ENCODE measurements around the gene FBXO46.
"Not testable (repeated sequence)": the region's sequence is repeated elsewhere in the genome, so short reads cannot be mapped to it uniquely, and the experiment has no call there.

The FBXO46 gene

GRCh38 chr19:45764945-45765701 lies 34.4 kb upstream of the FBXO46 start:
- Histone ChIP-seq H3K27me3 (ENCODE audit: control insufficient read depth in 1 of 2, insufficient read depth in 2 of 2, low read length in 2 of 2) (no peaks in the 10 kb centered on the region), H3K9ac (ENCODE audit: low read length) (peak overlapping the region; percentile 36), H3K27ac (ENCODE audit: low read depth, low read length) (peak overlapping the region; percentile 92), H3K4me3 (ENCODE audit: low read depth in 1 of 2, low read length in 2 of 2) (no peak overlapping the region), H3K36me3 (ENCODE audit: insufficient read depth, low read length) (no peaks in the 10 kb centered on the region), H3K4me1 (ENCODE audit: insufficient read depth, low read length) (peaks cover 36% of the 10 kb centered on the region), H3K9me3 (ENCODE audit: low read length) (no peaks in the 10 kb centered on the region)

- Histone ChIP-seq H3K36me3 (ENCODE audit: insufficient read depth, low read length) (no peaks in the 10 kb centered on the region), H3K9ac (ENCODE audit: low read length) (peak overlapping the region; percentile 36), H3K27ac (ENCODE audit: low read depth, low read length) (peak overlapping the region; percentile 92), H3K9me3 (ENCODE audit: low read length) (no peaks in the 10 kb centered on the region), H3K4me3 (ENCODE audit: low read depth in 1 of 2, low read length in 2 of 2) (peak overlapping the region in 1 of 2 donors; percentile 39), H3K4me1 (ENCODE audit: insufficient read depth, low read length) (peaks cover 36% of the 10 kb centered on the region), H3K27me3 (ENCODE audit: control insufficient read depth in 1 of 2, insufficient read depth in 2 of 2, low read length in 2 of 2) (no peaks in the 10 kb centered on the region)
Measured at GRCh38 chr19:45764475-45764874, 33.8 kb upstream of the FBXO46 start.

DNA sequence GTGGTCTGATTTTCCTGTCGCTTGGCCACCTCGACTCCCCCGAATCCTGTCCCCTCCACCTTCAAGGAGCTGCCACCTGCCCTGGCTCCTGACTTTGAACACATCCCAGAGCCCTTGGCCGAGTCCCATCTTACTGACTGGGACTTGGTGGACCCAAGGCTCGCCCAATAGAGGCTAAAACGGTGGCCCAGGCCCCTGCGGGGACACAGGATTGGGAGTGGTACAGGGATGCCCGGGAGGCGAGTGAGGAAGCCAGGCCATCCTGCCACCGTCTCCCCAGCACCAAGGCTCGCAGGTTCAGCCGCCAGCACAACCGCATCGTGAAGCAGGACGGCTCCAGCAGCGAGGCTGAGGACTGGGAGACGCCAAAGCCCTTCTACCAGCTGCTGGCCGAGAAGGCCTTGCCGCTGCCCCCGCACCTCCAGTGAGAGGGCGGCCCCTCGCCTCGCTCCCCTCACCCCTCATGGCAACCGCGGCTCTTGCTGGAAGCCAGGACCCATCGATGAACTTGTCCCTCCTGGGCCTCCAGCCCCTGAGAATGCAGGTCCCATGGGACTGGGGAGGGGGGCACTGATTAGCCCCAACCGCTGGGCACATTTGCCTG lies 33.1 kb upstream of the FBXO46 start:
- no peaks in the 10 kb centered on the region for H3K27me3 ChIP-seq (ENCODE audit: control insufficient read depth in 1 of 2, insufficient read depth in 2 of 2, low read length in 2 of 2)
- peak overlapping the region; percentile 36 for H3K9ac ChIP-seq (ENCODE audit: low read length)
- H3K9me3 ChIP-seq (ENCODE audit: low read length) = no peaks in the 10 kb centered on the region
- H3K27ac ChIP-seq (ENCODE audit: low read depth, low read length) = peak overlapping the region; percentile 92
- H3K4me3 ChIP-seq (ENCODE audit: low read depth in 1 of 2, low read length in 2 of 2) = peak overlapping the region in 1 of 2 donors; percentile 39
- H3K36me3 ChIP-seq (ENCODE audit: insufficient read depth, low read length) = no peaks in the 10 kb centered on the region
- H3K4me1 ChIP-seq (ENCODE audit: insufficient read depth, low read length) = peaks cover 36% of the 10 kb centered on the region

GRCh38 chr19:45762870-45763631 lies 32.4 kb upstream of the FBXO46 start:
- Histone ChIP-seq H3K9me3 (ENCODE audit: low read length) (no peaks in the 10 kb centered on the region), H3K4me1 (ENCODE audit: insufficient read depth, low read length) (peaks cover 36% of the 10 kb centered on the region), H3K4me3 (ENCODE audit: low read depth in 1 of 2, low read length in 2 of 2) (no peak overlapping the region), H3K36me3 (ENCODE audit: insufficient read depth, low read length) (no peaks in the 10 kb centered on the region), H3K27ac (ENCODE audit: low read depth, low read length) (peak overlapping the region; percentile 10), H3K9ac (ENCODE audit: low read length) (no peak overlapping the region), H3K27me3 (ENCODE audit: control insufficient read depth in 1 of 2, insufficient read depth in 2 of 2, low read length in 2 of 2) (no peaks in the 10 kb centered on the region)

GRCh38 chr19:45761714-45762113 lies 31.0 kb upstream of the FBXO46 start:
- H3K27me3 ChIP-seq (ENCODE audit: control insufficient read depth in 1 of 2, insufficient read depth in 2 of 2, low read length in 2 of 2) = no peaks in the 10 kb centered on the region
- H3K4me3 ChIP-seq (ENCODE audit: low read depth in 1 of 2, low read length in 2 of 2) = no peak overlapping the region
- no peaks in the 10 kb centered on the region for H3K36me3 ChIP-seq (ENCODE audit: insufficient read depth, low read length)
- no peak overlapping the region for H3K27ac ChIP-seq (ENCODE audit: low read depth, low read length)
- H3K9me3 ChIP-seq (ENCODE audit: low read length) = no peaks in the 10 kb centered on the region
- H3K9ac ChIP-seq (ENCODE audit: low read length) = no peak overlapping the region
- peaks cover 36% of the 10 kb centered on the region for H3K4me1 ChIP-seq (ENCODE audit: insufficient read depth, low read length)

- no peaks in the 10 kb centered on the region for H3K27me3 ChIP-seq (ENCODE audit: control insufficient read depth in 1 of 2, insufficient read depth in 2 of 2, low read length in 2 of 2)
- peaks cover 8% of the 10 kb centered on the region for H3K4me1 ChIP-seq (ENCODE audit: insufficient read depth, low read length)
- no peaks in the 10 kb centered on the region for H3K9me3 ChIP-seq (ENCODE audit: low read length)
- no peaks in the 10 kb centered on the region for H3K36me3 ChIP-seq (ENCODE audit: insufficient read depth, low read length)
- no peak overlapping the region for H3K4me3 ChIP-seq (ENCODE audit: low read depth in 1 of 2, low read length in 2 of 2)
- H3K9ac ChIP-seq (ENCODE audit: low read length) = no peak overlapping the region
- H3K27ac ChIP-seq (ENCODE audit: low read depth, low read length) = no peak overlapping the region
Measured at GRCh38 chr19:45758921-45759320, 28.2 kb upstream of the FBXO46 start.

GRCh38 chr19:45757695-45758094 lies 27.0 kb upstream of the FBXO46 start:
- no peaks in the 10 kb centered on the region for H3K9me3 ChIP-seq (ENCODE audit: low read length)

GRCh38 chr19:45754323-45754722 lies 23.6 kb upstream of the FBXO46 start:
- Histone ChIP-seq H3K9me3 (ENCODE audit: low read length) (no peaks in the 10 kb centered on the region), H3K27ac (ENCODE audit: low read depth, low read length) (no peak overlapping the region), H3K36me3 (ENCODE audit: insufficient read depth, low read length) (no peaks in the 10 kb centered on the region), H3K9ac (ENCODE audit: low read length) (no peak overlapping the region), H3K4me3 (ENCODE audit: low read depth in 1 of 2, low read length in 2 of 2) (no peak overlapping the region), H3K27me3 (ENCODE audit: control insufficient read depth in 1 of 2, insufficient read depth in 2 of 2, low read length in 2 of 2) (no peaks in the 10 kb centered on the region), H3K4me1 (ENCODE audit: insufficient read depth, low read length) (no peaks in the 10 kb centered on the region)

More at GRCh38 chr19:45757695-45758094, 27.0 kb upstream of the FBXO46 start:
- no peaks in the 10 kb centered on the region for H3K36me3 ChIP-seq (ENCODE audit: insufficient read depth, low read length)
- H3K27ac ChIP-seq (ENCODE audit: low read depth, low read length) = no peak overlapping the region
- H3K4me3 ChIP-seq (ENCODE audit: low read depth in 1 of 2, low read length in 2 of 2) = no peak overlapping the region
- no peak overlapping the region for H3K9ac ChIP-seq (ENCODE audit: low read length)
- H3K27me3 ChIP-seq (ENCODE audit: control insufficient read depth in 1 of 2, insufficient read depth in 2 of 2, low read length in 2 of 2) = no peaks in the 10 kb centered on the region
- H3K4me1 ChIP-seq (ENCODE audit: insufficient read depth, low read length) = no peaks in the 10 kb centered on the region

DNA sequence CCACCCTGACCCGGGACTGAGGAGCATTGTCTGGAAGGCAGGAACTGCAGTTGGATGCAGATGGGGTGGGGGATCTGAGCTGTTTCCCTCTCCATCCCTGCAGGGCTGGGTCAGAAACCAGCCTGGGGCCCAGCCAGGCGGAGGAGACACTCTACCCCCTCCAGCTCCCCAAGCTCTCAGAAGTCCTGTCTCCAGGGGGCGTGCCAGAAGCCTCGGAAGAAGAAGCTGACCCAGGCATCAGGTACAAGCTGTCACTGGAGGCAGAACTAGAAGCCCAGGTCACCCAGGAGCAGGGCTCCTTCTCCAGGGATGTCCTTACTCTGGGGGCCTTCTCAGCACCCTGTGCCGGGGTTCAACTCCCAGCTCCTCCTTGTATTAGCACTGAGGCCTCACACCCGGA lies 22.9 kb upstream of the FBXO46 start:
- H3K27me3 ChIP-seq (ENCODE audit: control insufficient read depth in 1 of 2, insufficient read depth in 2 of 2, low read length in 2 of 2) = no peaks in the 10 kb centered on the region
- no peaks in the 10 kb centered on the region for H3K36me3 ChIP-seq (ENCODE audit: insufficient read depth, low read length)
- H3K27ac ChIP-seq (ENCODE audit: low read depth, low read length) = no peak overlapping the region
- no peaks in the 10 kb centered on the region for H3K9me3 ChIP-seq (ENCODE audit: low read length)
- no peaks in the 10 kb centered on the region for H3K4me1 ChIP-seq (ENCODE audit: insufficient read depth, low read length)
- no peak overlapping the region for H3K9ac ChIP-seq (ENCODE audit: low read length)
- H3K4me3 ChIP-seq (ENCODE audit: low read depth in 1 of 2, low read length in 2 of 2) = no peak overlapping the region

DNA sequence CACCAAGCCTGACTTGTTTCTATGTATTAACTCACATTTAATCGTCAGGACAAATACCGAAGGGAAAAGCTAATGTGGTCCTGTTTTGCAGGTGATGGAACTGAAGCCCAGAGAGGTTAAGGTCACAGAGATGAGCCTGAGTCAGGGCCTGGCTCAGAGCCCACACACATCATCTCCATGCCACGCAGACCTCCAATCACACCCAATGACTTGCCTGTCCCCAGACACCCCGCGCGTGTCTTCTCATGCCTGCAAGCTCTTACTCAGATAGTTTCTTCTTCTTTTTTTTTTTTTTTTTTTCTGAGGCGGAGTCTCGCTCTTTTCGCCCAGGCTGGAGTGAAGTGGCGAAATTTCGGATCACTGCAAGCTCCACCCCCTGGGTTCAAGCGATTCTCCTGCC lies 21.9 kb upstream of the FBXO46 start:
- Histone ChIP-seq H3K9ac (ENCODE audit: low read length) (no peak overlapping the region), H3K9me3 (ENCODE audit: low read length) (no peaks in the 10 kb centered on the region), H3K27ac (ENCODE audit: low read depth, low read length) (no peak overlapping the region)

DNA sequence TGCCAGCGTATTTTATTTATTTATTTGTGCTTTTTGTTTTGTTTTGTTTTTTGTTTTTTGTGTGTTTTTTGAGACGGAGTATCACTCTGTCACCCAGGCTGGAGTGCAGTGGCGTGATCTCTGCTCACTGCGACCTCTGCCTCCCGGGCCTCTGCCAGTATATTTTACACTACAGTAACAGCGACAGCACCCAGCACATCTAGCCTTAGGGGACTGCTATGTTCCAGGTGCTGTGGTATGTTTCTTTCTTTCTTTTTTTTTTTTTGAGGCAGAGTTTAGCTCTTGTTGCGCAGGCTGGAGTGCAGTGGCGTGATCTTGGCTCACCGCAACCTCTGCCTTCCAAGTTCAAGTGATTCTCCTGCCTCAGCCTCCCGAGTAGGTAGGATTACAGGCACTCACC lies 20.8 kb upstream of the FBXO46 start:
- not testable (repeated sequence) for H3K9me3 ChIP-seq (ENCODE audit: low read length); H3K9ac ChIP-seq (ENCODE audit: low read length); H3K4me3 ChIP-seq (ENCODE audit: low read depth in 1 of 2, low read length in 2 of 2); H3K27ac ChIP-seq (ENCODE audit: low read depth, low read length); H3K27me3 ChIP-seq (ENCODE audit: control insufficient read depth in 1 of 2, insufficient read depth in 2 of 2, low read length in 2 of 2); H3K36me3 ChIP-seq (ENCODE audit: insufficient read depth, low read length); H3K4me1 ChIP-seq (ENCODE audit: insufficient read depth, low read length)

More for the DNA sequence above, 21.9 kb upstream of the FBXO46 start:
- H3K27me3 ChIP-seq (ENCODE audit: control insufficient read depth in 1 of 2, insufficient read depth in 2 of 2, low read length in 2 of 2) = no peaks in the 10 kb centered on the region
- H3K36me3 ChIP-seq (ENCODE audit: insufficient read depth, low read length) = no peaks in the 10 kb centered on the region
- no peak overlapping the region for H3K4me3 ChIP-seq (ENCODE audit: low read depth in 1 of 2, low read length in 2 of 2)
- H3K4me1 ChIP-seq (ENCODE audit: insufficient read depth, low read length) = no peaks in the 10 kb centered on the region
